COLO668 (cell line): ENCODE data around the gene XYLT1.

Source experiments
- DNase-seq: peaks from one replicate; lab custom pipeline; 2025; ENCODE audit not compliant: unreplicated experiment; lab: John Stamatoyannopoulos, UW

The XYLT1 gene

DNA sequence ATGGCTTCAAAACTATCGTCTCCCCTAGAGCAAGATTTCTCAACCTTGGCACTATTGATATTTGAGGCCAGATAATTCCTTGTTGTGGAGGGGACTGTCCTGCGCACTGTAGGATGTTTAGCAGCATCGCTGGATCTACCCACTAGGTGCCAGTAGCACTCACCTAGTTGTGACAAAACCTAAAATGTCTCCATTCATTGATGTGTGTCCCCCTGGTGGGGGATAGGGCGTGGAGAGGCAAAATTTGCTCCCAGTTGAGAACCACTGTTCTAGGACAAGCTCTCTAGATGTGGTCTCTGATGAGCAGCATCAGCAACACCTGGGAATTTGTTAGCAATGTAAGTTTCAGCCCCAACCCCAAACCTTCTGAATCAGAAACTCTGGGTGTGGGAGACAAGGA is 259.0 kb downstream of the XYLT1 start:
- DNase-seq = no peak

DNA sequence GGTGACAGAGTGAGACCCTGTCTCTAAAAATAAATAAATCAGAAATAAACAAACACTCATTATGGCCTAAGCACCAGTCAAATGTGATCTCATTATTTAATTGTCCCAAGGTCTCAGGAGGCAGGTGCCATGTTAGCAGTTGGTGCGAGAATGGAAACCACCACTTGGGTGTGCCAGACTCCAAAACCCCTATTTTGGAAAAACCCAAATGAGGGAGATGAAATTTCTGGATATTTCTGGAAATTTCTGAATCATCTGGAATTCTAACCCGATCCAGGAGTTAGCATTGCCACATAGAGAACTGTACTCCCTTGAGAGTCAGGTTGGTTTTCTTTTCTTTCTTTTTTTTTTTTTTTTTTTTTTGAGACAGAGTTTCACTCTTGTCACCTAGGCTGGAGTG is 264.0 kb downstream of the XYLT1 start:
- DNase-seq = no peak

DNA sequence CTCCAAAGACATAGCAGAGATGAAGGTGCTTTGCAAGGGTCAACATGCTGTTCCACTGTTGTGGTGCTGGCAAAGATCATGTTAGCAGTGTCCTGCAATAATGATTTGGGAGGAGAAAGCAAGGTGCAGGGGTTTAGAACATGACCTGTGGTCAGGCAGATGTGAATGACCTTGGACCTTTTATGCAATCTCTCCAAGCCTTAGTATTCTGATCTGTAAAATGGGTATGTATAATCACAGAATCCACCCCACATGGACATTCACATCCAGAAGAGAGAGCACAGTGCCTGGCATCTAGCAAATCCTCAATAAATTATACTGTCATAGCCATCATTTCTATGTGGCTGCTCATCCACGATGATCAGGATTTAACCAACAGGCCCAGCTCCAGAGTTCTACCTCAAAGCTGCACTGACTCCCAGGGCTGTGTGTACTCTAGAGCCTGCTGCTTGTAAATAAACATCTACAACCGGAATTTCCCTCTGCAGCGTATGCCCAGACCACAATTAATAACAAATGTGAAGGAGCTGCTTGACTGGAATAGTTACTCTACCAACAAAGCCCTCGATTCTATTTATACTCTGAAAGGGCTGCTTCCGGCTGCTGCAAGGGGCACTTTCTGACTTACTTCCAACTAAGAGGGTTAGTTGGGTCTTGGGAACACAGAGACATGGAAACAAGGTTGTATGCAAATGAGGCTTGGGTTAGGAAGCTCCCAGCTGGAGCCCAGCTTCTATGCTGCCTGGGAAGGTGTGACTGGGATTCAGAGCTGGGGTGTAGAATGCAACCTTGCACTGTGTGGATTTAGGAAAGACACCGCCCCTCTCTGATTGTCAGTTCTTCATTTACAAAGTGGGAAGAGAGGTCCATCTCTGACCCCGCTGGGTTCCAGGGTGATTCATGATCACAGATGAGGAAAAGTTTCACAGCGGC is 265.2 kb downstream of the XYLT1 start:
- no peak for DNase-seq

DNA sequence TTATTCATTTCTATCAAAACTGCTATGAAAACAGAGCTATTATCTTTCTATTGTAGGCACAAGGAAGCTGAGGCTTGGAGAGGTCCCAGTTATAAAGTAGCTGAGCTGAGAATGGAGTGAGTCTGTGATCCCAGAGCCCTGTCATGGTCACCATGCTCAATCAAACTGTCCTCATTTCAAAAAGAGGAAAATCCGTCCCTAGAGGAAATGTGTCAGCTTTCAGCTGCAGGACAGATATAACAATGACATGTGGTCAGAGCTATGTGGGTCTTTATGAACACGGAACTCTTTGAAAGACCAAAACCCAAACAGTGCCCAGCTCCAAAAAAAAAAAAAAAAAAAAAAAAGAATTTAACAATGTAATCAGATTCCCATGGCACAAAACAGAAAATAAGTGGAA is 266.1 kb downstream of the XYLT1 start:
- DNase-seq = no peak

DNA sequence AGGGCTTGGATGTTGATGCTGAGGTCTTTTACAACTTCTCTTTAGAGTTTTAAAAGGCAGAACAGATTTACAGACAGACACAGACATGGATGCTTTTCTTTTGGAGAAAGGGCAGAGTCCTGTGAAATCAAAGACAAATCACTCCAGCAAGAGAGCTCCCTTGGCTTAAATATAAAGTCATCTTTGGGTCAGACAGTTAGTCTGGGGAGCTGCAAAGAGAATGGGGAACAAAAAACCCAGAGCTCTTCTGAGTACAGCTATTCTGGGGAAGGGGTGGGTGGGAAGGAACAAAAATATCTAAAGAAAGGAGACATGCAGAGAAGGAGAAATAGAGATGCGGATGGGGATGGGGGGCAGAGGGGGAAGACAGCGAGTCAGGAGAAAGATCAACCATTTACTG is 266.6 kb downstream of the XYLT1 start:
- no peak for DNase-seq

DNA sequence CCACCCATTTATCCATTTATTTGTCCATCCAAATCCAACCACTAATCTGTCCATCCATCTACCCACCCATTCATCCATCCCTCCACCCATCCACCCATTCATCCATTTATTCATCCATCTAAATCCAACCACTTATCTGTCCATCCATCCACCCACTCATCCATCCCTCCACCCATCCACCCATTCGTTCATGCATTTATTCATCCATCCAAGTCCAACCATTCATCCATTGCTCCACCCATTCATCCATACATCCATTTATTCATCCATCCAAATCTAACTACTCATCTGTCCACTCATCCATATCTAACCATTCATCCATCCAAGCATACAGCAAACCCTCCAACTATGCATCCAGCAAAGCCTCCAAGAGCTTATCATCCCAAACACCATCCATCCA is 267.3 kb downstream of the XYLT1 start:
- no peak for DNase-seq

DNA sequence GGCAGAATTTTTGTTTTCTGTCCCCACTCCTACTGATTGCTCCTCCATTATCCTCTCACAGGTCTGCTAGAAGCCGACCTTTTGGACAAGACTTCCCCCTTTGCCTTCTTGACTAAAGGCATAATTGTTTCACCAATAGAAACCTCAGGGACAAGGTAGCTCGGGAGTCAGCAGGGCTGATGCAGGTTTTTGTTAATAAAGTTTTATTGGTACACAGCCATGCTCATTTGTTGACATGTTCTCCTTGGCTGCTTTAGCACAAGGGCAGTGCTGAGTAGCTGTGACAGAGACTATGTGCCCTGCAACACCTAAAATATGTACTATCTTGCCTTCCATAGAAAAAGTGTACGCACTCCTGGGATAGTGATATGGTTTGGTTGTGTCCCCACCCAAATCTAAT is 271.6 kb downstream of the XYLT1 start:
- DNase-seq = no peak

DNA sequence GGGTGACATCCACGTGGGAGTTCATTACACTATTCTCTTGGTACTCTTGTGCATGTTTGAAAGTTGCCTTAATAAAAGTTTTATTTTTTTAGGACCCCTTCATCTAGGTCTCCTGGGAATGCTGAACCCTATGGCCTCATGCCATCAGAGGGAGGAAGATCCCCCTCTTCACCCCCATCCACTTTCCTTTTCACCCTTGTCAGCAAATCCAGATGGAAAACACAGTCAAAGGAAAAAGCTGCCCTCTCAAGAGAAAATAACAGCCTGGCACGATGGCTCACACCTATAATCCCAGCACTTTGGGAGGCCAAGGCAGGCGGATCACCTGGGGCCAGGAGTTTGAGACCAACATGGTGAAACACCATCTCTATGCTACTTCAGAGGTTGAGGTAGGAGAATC is 274.2 kb downstream of the XYLT1 start:
- DNase-seq = no peak

DNA sequence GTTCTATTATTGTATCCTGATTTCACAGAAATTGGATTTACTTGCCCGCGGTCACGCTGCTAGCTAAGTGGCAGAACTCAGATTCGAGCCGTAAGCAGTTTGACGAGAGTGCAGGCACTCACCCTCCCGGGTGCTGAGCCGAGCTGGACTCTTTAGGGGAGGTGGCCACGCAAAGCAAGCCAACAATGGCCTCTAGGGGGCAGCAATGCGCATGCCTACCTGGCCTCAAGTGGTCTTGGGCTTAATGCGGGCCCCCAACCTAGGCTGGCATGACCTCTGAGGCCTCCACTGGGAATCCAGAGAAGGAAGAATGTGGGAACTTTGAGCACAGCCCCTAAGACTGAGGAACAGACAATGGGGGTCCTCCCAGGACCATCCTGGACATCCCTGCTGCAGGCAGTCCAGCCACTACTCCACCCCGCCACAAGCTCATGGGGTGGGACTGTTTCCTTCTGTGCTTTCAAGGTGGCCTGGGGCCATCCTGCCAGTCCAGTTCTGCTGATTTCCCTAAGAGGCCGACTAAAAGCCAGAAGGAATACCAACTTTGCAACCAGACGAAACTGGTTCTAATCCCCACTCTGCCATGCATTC is 276.5 kb downstream of the XYLT1 start:
- DNase-seq = peak; percentile 4

DNA sequence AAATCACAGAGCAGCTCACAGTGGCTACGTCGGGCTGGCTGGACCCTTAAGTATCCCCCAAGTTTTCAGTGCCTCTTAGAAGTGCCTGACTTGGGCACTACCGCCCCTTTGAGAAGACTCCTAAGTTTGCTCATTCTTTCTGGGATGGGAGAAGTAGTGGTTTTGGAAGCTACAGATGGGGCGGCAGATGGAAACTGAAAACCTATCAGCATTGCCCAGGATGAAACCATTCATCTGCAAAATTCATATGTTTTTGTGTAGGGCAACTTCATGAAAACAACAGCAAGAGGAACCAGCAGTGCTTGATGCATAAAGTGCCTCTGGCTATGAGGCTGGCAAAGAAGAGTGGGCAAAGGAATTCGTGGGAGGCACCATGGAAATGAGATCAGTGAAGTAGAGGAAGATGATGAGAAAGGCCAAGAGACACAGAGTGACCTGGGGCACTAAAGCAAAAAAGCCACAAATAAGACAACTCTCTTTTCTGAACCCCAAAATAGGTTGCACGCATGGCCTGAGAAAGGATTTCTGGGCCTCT is 277.1 kb downstream of the XYLT1 start:
- DNase-seq = no peak

DNA sequence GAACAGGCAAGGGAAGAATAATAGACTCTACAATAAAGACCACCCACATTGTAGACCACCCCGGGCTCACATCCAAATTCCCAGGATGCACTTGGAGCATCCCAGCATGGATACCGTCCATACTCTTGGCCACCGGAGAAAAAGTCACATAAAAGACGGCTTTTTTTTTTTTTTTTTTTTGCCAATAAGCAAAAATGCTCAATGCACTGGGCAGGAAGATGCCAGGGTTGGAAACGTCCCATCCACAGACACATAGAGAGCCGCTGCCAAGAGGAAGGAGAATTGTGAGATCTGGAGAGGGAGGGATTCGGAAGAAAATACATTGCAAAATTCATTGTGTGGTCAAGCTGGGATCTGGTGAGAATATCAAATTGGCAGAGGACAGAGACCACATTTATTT is 286.7 kb downstream of the XYLT1 start:
- DNase-seq = no peak

DNA sequence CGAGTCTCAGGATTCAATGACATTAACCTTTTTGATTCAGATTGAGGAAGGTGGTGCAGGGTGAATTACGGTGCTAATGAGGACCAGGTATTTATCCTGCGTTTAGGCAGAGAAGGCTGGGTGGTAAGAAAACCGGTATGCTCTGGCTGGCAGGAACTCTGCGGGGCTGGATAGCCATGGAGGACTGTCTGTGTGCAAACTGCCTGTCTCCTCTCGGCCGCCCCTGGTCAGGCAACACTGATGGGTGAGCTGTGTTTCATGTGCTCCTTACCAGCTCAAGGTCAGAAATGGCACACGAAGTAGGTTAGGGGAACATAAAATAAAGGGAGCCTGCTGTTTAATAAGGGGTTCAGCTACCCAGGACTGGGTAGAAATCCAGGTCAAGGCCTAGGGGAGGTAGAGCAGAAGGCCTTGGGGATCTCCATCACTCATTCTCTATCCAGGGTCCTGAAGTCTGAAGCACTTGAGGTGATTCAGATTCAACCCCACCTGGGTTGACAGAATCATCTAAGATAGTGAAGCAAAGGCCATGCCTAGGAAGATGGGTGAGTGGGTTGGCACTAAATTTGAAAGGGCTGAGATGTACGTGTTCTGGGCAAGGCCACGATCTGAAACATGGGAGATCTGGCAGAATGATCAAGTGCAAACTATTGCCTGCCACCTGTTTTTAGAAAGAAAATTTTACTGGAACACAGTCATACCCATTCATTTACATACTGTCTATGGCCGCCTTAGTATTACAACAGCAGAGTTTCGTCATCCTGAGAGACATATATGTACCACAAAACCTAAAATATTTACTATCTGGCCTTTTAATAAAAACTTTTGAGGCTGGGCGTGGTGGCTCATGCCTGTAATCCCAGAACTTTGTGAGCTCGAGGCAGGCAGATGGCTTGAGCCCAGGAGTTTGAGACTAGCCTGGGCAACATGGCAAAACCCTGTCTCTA is 292.5 kb downstream of the XYLT1 start:
- no peak for DNase-seq

DNA sequence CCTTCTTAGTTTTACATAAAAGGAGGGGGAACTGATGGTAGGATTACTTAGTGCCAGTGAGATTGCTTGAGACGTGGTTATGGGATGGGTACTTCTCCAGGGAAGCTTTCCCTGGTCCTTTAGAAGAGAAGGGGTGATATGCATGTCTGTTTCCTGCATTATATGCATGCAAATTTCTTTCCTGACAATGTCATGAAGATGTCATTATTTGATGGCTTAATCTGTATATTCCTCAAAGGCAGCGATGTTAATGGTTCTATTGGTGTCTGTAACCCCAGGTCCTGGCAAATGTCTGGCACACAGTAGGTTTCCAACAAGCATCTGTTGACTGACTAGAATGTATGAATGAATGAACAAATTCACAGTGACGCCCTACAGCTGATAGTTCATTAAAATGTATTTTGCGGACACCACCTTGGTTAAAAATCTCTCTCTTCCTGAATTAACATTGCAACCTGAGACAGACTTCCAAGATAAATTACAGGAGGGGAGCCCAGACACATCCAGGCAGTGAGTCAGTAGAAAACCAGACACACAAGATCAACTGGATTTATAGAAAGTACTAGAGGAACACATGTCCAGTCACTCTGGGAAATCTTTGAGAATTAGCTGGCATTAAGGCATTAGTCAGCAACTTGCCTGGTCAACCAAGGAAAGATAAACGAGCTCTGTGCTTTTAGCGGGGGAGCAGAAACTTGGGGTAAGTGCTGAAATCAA is 293.4 kb downstream of the XYLT1 start:
- DNase-seq = no peak

DNA sequence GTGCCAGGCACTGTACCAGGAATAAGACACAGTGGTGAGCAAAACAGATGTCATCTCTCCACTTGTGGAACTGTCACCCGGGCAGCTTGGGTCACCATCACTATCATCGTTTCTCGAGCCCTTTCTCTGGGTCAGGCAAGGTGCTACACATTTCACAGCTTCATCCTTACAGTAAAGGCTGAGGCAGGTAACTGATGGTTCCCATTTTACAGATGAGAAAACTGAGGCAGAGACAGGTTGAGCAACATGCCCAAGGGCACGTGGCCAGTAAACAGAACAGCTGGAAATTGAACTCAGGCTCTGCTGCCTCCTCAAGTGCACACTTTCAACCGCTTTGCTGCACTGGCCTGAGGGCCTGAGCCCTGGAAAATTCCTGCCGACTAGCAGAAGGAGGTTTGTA is 294.6 kb downstream of the XYLT1 start:
- DNase-seq = no peak

DNA sequence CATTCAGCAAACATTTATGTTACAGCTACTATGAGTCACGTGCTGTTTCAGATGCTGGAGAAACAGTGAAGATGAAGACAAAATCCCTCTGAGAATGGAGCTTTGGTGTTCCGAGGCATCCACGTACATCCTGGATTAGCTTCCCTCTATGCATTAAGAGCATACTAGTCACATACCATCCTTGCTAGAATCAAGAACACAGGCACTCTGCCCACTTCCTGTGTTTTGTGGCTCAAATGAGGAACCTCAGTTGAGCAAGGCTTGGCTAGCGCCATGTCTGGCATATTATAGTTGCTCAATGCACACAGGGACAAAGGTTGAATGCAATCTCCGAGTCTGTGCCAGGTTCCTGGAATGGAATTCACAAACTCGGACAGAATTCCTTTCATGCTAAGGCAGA is 297.5 kb downstream of the XYLT1 start:
- no peak for DNase-seq

DNA sequence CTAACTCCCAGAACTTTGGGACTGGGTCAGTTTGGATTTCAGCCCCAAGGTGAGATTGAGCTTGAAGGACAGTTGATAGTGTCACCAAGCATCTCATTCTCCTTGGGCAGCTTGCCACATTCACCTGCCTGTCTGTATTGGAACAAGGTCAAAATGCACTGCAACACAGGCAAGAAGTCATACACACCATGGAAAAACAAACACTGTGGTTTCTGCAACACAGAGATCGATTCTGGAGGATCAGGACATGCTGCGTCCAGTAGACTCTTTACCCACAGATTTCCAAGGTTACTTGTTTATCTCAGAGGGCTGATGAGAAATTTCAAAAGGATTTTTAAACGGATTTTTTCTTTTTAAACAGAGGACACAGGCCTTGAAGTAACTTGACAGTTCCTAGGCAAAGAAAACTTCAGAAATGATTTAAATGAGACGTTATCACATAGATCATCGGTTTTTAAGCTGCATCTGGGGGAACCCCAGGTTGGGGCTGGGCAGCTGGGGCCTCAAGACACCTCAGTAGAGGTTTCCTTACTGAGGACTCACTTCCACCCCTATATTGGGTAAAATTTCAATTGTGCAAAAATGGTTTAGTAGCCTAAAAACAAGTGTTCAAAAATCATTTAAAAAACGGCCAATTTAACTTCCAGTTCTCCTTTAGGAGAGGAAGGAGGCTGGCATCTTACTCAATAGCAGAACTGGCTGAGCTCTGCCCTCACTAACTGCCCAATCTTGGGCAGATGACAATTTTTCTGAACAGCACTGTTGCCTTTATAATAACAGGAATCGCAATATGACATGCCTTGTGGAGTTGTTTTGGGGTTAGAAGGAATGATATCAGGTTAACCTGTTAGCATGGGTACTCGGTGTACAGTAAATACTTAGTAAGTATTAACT is 299.3 kb downstream of the XYLT1 start:
- DNase-seq = no peak

DNA sequence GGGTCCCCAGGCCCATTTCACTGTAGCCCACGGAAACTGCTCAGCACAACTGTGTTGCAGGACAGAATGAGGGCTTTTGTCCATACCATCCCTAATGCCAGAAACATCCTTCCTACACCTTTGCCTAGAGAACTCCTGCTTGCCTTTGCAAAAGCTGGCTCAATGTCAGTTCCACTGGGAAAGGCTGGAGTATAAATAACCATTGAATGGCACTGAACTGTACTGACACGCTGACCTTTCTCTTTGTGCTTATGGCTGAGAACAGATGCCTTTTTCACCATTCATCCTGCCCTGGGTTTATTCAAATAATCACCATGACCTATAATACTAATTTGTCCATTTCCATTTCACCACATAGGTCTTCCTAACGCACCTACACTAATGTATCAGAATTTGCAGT is 300.3 kb downstream of the XYLT1 start:
- no peak for DNase-seq

DNA sequence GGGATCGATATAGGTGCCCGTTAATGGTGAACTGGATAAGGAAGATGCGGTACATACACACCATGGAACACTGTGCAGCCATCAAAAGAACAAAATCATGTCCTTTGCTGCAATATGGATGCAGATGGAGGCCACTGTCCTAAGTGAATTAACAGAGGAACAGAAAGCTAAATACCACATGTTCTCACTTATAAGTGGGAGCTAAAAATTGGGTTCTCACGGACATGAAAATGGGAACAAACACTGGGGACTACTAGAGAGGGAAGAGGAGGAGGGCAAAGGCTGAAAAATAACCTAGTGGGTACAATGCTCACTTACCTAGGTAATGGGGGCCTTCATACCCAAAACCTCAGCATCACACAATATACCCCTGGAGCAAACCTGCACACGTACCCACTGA is 302.6 kb downstream of the XYLT1 start:
- no peak for DNase-seq

DNA sequence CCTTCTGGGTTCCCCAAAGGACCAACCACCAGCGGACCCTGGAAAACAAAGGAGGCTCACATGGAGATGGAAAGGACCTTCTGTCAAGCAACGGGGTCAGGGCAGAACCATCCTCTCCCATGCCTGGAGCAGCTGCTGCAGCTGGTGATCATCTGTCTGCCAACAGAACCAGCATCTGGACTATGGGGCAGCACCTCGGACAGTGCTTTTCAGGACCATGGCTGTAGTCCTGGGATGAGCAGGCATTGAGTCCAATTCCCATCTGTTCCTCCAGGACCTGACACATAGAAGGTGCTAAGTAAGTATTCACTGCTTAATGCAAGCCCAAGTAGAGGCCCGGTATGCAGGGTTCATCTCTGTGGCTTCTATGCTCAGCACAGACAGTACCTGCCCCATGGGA is 304.7 kb downstream of the XYLT1 start:
- DNase-seq = no peak

DNA sequence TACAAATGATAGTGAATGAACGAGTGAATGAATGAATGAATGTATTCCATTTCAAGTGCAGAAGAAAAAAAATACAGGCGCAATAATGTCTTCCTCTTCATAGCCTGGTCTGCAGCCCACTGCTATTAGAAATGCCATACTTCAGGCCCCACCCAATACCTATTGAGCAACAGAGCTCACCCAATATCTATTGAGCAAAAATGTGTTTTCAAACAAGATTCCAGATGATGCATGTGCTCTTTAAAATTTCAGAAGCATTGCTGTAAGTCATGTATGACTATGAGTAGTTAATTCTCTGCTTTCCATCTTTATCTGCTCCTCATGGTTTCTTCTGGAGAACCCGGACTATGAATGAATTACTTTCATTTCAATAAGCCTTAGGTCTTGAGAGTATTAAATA is 308.2 kb downstream of the XYLT1 start:
- no peak for DNase-seq
